B cell (primary cell): ENCODE measurements around the gene AMN1.

Source experiments
- EZH2 ChIP-seq: IDR thresholded peaks from 2 replicates; pipeline ENCODE4 v1.6.1; 2012; ENCODE audit warnings: borderline replicate concordance, low read depth, mild to moderate bottlenecking, moderate library complexity, low read length; ENCODE audit not compliant: insufficient read depth, poor library complexity, severe bottlenecking
- TF ChIP-seq, protein P1 (sequence below): fragments of 200-600 bp; IDR thresholded peaks from one replicate; pipeline ENCODE4 v1.8.0; 2022; ENCODE audit warnings: antibody characterized with exemption, mild to moderate bottlenecking

DNA sequence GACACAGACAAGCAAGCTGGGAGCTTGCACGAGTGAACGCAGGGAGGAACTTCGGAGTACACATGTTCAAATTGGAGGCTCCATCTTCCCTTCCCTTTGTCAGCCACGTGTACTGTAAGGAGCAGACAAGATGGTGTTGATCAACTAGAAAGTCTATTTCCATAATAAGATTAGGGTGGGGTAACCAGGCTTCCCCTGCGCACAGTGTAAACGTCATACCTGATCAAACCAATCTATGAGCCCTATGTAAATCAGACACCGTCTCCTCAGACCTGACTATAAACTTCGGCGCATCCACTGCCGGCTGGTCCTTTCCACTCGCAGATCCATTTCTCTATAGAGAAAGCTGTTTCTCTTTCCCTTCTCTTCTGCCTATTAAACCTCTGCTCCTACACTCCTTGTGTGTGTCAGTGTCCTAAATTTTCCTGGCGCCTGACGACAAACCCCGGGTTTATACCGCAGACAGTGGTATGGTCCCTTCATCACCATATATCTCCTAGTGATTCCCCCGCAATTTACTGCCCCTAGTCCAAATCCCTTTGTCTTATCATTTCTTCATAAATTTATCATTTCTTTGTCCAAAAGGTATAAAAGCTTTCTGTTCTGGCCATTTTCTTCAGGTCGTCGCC is 76.8 kb downstream of the AMN1 start:
- TF ChIP-seq, protein P1, sequence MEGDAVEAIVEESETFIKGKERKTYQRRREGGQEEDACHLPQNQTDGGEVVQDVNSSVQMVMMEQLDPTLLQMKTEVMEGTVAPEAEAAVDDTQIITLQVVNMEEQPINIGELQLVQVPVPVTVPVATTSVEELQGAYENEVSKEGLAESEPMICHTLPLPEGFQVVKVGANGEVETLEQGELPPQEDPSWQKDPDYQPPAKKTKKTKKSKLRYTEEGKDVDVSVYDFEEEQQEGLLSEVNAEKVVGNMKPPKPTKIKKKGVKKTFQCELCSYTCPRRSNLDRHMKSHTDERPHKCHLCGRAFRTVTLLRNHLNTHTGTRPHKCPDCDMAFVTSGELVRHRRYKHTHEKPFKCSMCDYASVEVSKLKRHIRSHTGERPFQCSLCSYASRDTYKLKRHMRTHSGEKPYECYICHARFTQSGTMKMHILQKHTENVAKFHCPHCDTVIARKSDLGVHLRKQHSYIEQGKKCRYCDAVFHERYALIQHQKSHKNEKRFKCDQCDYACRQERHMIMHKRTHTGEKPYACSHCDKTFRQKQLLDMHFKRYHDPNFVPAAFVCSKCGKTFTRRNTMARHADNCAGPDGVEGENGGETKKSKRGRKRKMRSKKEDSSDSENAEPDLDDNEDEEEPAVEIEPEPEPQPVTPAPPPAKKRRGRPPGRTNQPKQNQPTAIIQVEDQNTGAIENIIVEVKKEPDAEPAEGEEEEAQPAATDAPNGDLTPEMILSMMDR = no peak
- TF ChIP-seq EZH2 = no peak
